DLD1 (cell line): Measurements from ENCODE around the gene ST6GALNAC6.

ENCODE experiments used
- in situ Hi-C: cut with HindIII; loops from 2 replicates; pipeline ENCODE4 v1.10.0; 2017; ENCODE audit warnings: low sequenced_read_pairs

Gene ST6GALNAC6

GRCh38 chr9:127862075-127863011 is 37.1 kb downstream of the ST6GALNAC6 start:
- in situ Hi-C loops, result loop anchor here (10.0 to 25.0 kb wide), 2 partner anchors 98 to 225 kb away; no protein-coding TSS in a partner anchor

- in situ Hi-C loops, result loop anchor here (10.0 to 25.0 kb wide), 2 partner anchors 96 to 223 kb away; no protein-coding TSS in a partner anchor
Measured at GRCh38 chr9:127860779-127861178, 38.6 kb downstream of the ST6GALNAC6 start.

GRCh38 chr9:127860260-127860659 is 39.1 kb downstream of the ST6GALNAC6 start:
- in situ Hi-C loops, result loop anchor here (10.0 to 25.0 kb wide), 2 partner anchors 95 to 223 kb away; no protein-coding TSS in a partner anchor

GRCh38 chr9:127858041-127858512 is 41.3 kb downstream of the ST6GALNAC6 start:
- in situ Hi-C loops, result loop anchor here (25.0 kb wide), 1 partner anchor 221 kb away; no protein-coding TSS in a partner anchor

- in situ Hi-C loops, result loop anchor here (25.0 kb wide), 1 partner anchor 220 kb away; no protein-coding TSS in a partner anchor
Measured at GRCh38 chr9:127857278-127857677, 42.1 kb downstream of the ST6GALNAC6 start.

GRCh38 chr9:127856729-127857116 is 42.7 kb downstream of the ST6GALNAC6 start:
- in situ Hi-C loops, result loop anchor here (25.0 kb wide), 1 partner anchor 219 kb away; no protein-coding TSS in a partner anchor

- in situ Hi-C loops, result loop anchor here (25.0 kb wide), 1 partner anchor 219 kb away; no protein-coding TSS in a partner anchor
Measured at GRCh38 chr9:127856094-127856728, 43.2 kb downstream of the ST6GALNAC6 start.

- in situ Hi-C loops, result loop anchor here (25.0 kb wide), 1 partner anchor 218 kb away; no protein-coding TSS in a partner anchor
Measured at GRCh38 chr9:127855522-127855921, 43.9 kb downstream of the ST6GALNAC6 start.

GRCh38 chr9:127854960-127855359 is 44.4 kb downstream of the ST6GALNAC6 start:
- in situ Hi-C loops, result loop anchor here (25.0 kb wide), 1 partner anchor 218 kb away; no protein-coding TSS in a partner anchor

- in situ Hi-C loops, result loop anchor here (25.0 kb wide), 1 partner anchor 217 kb away; no protein-coding TSS in a partner anchor
Measured at GRCh38 chr9:127854184-127854806, 45.1 kb downstream of the ST6GALNAC6 start, which contains the start of gene ENG. ENG (minus strand) TSS chr9:127854658; CDS start chr9:127854355, 303 bp downstream.

GRCh38 chr9:127853312-127854183 is 45.9 kb downstream of the ST6GALNAC6 start:
- in situ Hi-C loops, result loop anchor here (25.0 kb wide), 1 partner anchor 216 kb away; no protein-coding TSS in a partner anchor

GRCh38 chr9:127852829-127853228 is 46.6 kb downstream of the ST6GALNAC6 start:
- in situ Hi-C loops, result loop anchor here (25.0 kb wide), 1 partner anchor 216 kb away; no protein-coding TSS in a partner anchor

- in situ Hi-C loops, result loop anchor here (25.0 kb wide), 1 partner anchor 213 kb away; no protein-coding TSS in a partner anchor
Measured at GRCh38 chr9:127850286-127850830, 49.0 kb downstream of the ST6GALNAC6 start.

- in situ Hi-C loops, result no loop called here
Measured at GRCh38 chr9:127848756-127849504, 50.5 kb downstream of the ST6GALNAC6 start.

- in situ Hi-C loops, result no loop called here
Measured at GRCh38 chr9:127847833-127848755, 51.3 kb downstream of the ST6GALNAC6 start.

- in situ Hi-C loops, result no loop called here
Measured at GRCh38 chr9:127847178-127847510, 52.3 kb downstream of the ST6GALNAC6 start.

GRCh38 chr9:127846443-127847177 is 52.8 kb downstream of the ST6GALNAC6 start:
- in situ Hi-C loops, result no loop called here
